Fibroblast of gingiva (primary cell): ENCODE measurements around the gene CLCN2.
"Not testable (repeated sequence)": the region's sequence is repeated elsewhere in the genome, so short reads cannot be mapped to it uniquely, and the experiment has no call there.

Experiments
- DNase-seq: peaks from one replicate; pipeline ENCODE4 v3.0.0-alpha.2; 2011; ENCODE audit warnings: low read depth

CLCN2 gene

GRCh38 chr3:184345317-184346144, 15.9 kb downstream of the CLCN2 start:
- DNase-seq: peak; percentile 78

- no peak for DNase-seq
Observed at GRCh38 chr3:184344579-184345316, 16.7 kb downstream of the CLCN2 start.

GRCh38 chr3:184343200-184343876, 18.1 kb downstream of the CLCN2 start:
- DNase-seq: no peak

GRCh38 chr3:184341925-184342324, 19.5 kb downstream of the CLCN2 start:
- no peak for DNase-seq

GRCh38 chr3:184339451-184340135, 21.8 kb downstream of the CLCN2 start:
- DNase-seq: not testable (repeated sequence)

GRCh38 chr3:184339001-184339400, 22.4 kb downstream of the CLCN2 start:
- DNase-seq: no peak

GRCh38 chr3:184338511-184338945, 22.9 kb downstream of the CLCN2 start:
- peak; percentile 76 for DNase-seq

- no peak for DNase-seq
Observed at GRCh38 chr3:184337981-184338380, 23.4 kb downstream of the CLCN2 start.

- DNase-seq: peak; percentile 76
Observed at GRCh38 chr3:184337399-184337714, 24.0 kb downstream of the CLCN2 start, which contains the start of gene FAM131A. FAM131A (plus strand) TSS chr3:184337600; CDS start chr3:184337631, 31 bp downstream.

- DNase-seq: peak; percentile 66
Observed at GRCh38 chr3:184336547-184337398, 24.6 kb downstream of the CLCN2 start.

GRCh38 chr3:184335661-184336546, 25.5 kb downstream of the CLCN2 start:
- DNase-seq: peak; percentile 79

GRCh38 chr3:184335291-184335660, 26.1 kb downstream of the CLCN2 start:
- DNase-seq: no peak

- DNase-seq: peak; percentile 30
Observed at GRCh38 chr3:184334470-184335158, 26.8 kb downstream of the CLCN2 start.

- no peak for DNase-seq
Observed at GRCh38 chr3:184333700-184334099, 27.7 kb downstream of the CLCN2 start.

- DNase-seq: no peak
Observed at GRCh38 chr3:184333190-184333589, 28.2 kb downstream of the CLCN2 start.

- DNase-seq: peak; percentile 61
Observed at GRCh38 chr3:184332370-184333090, 28.9 kb downstream of the CLCN2 start.

- no peak for DNase-seq
Observed at GRCh38 chr3:184328516-184328915, 32.9 kb downstream of the CLCN2 start.

- no peak for DNase-seq
Observed at GRCh38 chr3:184327171-184327570, 34.2 kb downstream of the CLCN2 start.
